Osteocyte (in vitro differentiated cells): Measurements from ENCODE around the gene MEF2B. TPM values are rescaled to one million over a fixed set of nuclear protein-coding genes. Genes with fewer than 3 reads are reported as not detected.

ENCODE experiments used
- DNase-seq: peaks from one replicate; pipeline ENCODE4 v3.0.0; 2021; ENCODE audit warnings: mixed read lengths; ENCODE audit not compliant: unreplicated experiment; ENCODE audit errors: extremely low spot score
- H3K27ac Mint-ChIP-seq: one replicate; pipeline ENCODE4 v1.8.0; 2021; ENCODE audit warnings: mild to moderate bottlenecking, mixed read lengths; ENCODE audit not compliant: unreplicated experiment
- H3K27me3 Mint-ChIP-seq: one replicate; pipeline ENCODE4 v1.8.0; 2021; ENCODE audit warnings: mixed read lengths; ENCODE audit not compliant: unreplicated experiment
- H3K36me3 Mint-ChIP-seq: one replicate; pipeline ENCODE4 v1.8.0; 2021; ENCODE audit warnings: mixed read lengths; ENCODE audit not compliant: unreplicated experiment
- H3K4me1 Mint-ChIP-seq: one replicate; pipeline ENCODE4 v1.8.0; 2021; ENCODE audit warnings: mixed read lengths; ENCODE audit not compliant: unreplicated experiment
- H3K4me3 Mint-ChIP-seq: one replicate; pipeline ENCODE4 v1.8.0; 2021; ENCODE audit warnings: mild to moderate bottlenecking, moderate library complexity, mixed read lengths; ENCODE audit not compliant: unreplicated experiment
- H3K9me3 Mint-ChIP-seq: one replicate; pipeline ENCODE4 v1.8.0; 2021; ENCODE audit warnings: mixed read lengths; ENCODE audit not compliant: unreplicated experiment
- total RNA-seq: library from RNA; stranded (reverse); gene quantifications from 2 replicates; pipeline ENCODE4 v1.2.1, GENCODE V29; 2021
- TF ChIP-seq, protein P1 (sequence below): fragments of 200-600 bp; sonication (generic); IDR thresholded peaks from 2 replicates; pipeline ENCODE4 v1.5.0; 2021; ENCODE audit warnings: antibody characterized with exemption, mild to moderate bottlenecking, moderate library complexity

The MEF2B gene
- total RNA-seq, 1 donor from 2014 or later = 1.6 TPM

DNA sequence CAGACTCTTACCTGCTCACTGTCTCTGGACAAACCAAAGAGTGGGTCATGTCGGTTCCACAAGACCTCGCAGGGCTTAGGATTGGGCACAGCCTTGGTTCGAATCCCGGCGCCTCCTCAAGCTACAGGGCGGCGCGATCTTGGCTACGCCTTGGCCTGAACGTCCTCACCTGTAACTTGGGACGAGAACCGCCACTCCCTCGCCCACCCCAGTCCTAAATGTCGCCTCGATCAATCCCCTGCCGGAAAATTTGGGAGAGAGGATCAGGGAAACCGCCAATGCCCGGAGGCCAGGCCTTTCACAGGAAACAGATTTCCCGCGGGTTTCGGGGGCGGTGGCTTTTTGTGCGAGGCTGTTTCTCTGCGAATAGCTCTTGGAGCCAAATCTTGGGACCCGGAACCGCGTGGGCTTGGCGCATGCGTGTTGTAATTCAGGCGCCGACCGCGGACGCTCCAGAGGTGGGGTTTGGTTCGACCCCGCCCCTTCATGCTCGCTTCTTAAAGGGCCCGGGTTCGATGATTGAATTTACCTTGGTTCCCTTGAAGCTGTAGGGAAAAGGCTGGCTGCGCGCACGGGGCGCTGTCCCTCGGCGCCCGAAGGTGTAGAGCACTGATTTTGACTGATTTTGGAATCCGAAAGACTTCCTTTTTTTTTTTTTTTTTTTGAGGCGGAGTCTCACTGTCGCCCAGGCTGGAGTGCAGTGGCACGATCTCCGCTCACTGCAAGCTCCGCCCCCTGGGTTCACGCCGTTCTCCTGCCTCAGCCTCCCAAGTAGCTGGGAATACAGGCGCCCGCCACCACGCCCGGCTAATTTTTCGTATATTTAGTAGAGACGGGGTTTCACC, 33.2 kb upstream of the MEF2B start, which contains the start of gene NR2C2AP:
Gene NR2C2AP, minus strand, starts transcription at position 403 of the 845 bp plus-strand sequence. Its CDS starts 354 bp downstream, at position 49.
- H3K27me3 Mint-ChIP-seq = peaks cover 7% of the 10 kb centered on the region
- no peaks in the 10 kb centered on the region for H3K9me3 Mint-ChIP-seq
- peaks cover 9% of the 10 kb centered on the region for H3K36me3 Mint-ChIP-seq
- peak within 1 kb of the TSS; percentile 87 for H3K27ac Mint-ChIP-seq
- H3K4me3 Mint-ChIP-seq = peak within 1 kb of the TSS; percentile 90
- DNase-seq = peak; percentile 95
- peaks cover 13% of the 10 kb centered on the region for H3K4me1 Mint-ChIP-seq
- TF ChIP-seq, protein P1, sequence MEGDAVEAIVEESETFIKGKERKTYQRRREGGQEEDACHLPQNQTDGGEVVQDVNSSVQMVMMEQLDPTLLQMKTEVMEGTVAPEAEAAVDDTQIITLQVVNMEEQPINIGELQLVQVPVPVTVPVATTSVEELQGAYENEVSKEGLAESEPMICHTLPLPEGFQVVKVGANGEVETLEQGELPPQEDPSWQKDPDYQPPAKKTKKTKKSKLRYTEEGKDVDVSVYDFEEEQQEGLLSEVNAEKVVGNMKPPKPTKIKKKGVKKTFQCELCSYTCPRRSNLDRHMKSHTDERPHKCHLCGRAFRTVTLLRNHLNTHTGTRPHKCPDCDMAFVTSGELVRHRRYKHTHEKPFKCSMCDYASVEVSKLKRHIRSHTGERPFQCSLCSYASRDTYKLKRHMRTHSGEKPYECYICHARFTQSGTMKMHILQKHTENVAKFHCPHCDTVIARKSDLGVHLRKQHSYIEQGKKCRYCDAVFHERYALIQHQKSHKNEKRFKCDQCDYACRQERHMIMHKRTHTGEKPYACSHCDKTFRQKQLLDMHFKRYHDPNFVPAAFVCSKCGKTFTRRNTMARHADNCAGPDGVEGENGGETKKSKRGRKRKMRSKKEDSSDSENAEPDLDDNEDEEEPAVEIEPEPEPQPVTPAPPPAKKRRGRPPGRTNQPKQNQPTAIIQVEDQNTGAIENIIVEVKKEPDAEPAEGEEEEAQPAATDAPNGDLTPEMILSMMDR = no peak

- Mint-ChIP-seq H3K9me3 (no peaks in the 10 kb centered on the region), H3K4me3 (peak overlapping the region; percentile 90), H3K27me3 (peaks cover 7% of the 10 kb centered on the region), H3K36me3 (peaks cover 9% of the 10 kb centered on the region), H3K27ac (peak overlapping the region; percentile 87), H3K4me1 (peaks cover 13% of the 10 kb centered on the region)
- DNase-seq = no peak
- TF ChIP-seq, protein P1 = no peak
Observed at GRCh38 chr19:19202707-19203011, 32.6 kb upstream of the MEF2B start.

GRCh38 chr19:19201697-19202630, 31.9 kb upstream of the MEF2B start:
- TF ChIP-seq, protein P1 = no peak
- Mint-ChIP-seq H3K27me3 (peaks cover 5% of the 10 kb centered on the region), H3K27ac (peak overlapping the region; percentile 87), H3K4me3 (peak overlapping the region; percentile 90), H3K4me1 (peaks cover 13% of the 10 kb centered on the region), H3K36me3 (peaks cover 9% of the 10 kb centered on the region), H3K9me3 (no peaks in the 10 kb centered on the region)
- no peak for DNase-seq

GRCh38 chr19:19193926-19194325, 23.9 kb upstream of the MEF2B start:
- TF ChIP-seq, protein P1 = no peak
- peaks cover 40% of the 10 kb centered on the region for H3K4me1 Mint-ChIP-seq
- H3K27me3 Mint-ChIP-seq = no peaks in the 10 kb centered on the region
- peaks cover 5% of the 10 kb centered on the region for H3K36me3 Mint-ChIP-seq
- peak overlapping the region; percentile 71 for H3K27ac Mint-ChIP-seq
- H3K4me3 Mint-ChIP-seq = peak overlapping the region; percentile 93
- no peak for DNase-seq
- no peaks in the 10 kb centered on the region for H3K9me3 Mint-ChIP-seq
